NOMO-1 treated with dmso at 0.1 percent for 144 hours (cell line): ENCODE measurements around the gene CES4A.
"Not testable (repeated sequence)": the region's sequence is repeated elsewhere in the genome, so short reads cannot be mapped to it uniquely, and the experiment has no call there.

ENCODE experiments used
- DNase-seq: peaks from one replicate; lab custom pipeline; 2025; ENCODE audit not compliant: unreplicated experiment; lab: John Stamatoyannopoulos, UW

CES4A gene

DNA sequence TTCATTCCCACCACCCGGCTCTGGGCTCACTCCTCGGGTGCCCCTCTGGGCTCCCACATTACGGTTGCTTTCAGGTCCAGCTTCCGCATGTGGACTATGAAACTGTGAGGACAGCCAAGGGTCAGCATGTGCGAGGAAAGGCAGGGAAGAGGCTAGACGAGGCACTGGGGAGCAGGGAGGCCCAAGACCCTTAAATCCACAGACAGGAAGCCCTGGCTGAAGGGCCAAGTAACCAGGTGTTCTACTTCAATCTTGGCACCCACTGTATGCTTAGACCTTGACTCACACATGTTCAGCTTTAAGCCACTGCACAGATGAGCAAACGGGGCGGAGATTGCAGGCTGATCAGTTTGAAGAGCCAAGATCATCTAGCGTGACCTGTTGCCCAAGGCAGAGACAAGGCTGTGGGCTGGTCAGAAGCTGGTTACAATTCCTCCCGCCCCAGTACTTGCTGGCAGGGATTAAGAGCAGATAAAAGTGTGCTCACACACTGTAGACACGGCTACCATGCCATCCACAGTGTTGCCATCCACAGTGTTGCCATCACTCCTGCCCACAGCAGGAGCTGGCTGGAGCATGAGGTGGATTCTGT, at the start of gene CES4A:
CES4A (plus strand) TSS at position 393 of the 592 bp plus-strand sequence; CDS start at position 577, 184 bp downstream.
- DNase-seq, result no peak

DNA sequence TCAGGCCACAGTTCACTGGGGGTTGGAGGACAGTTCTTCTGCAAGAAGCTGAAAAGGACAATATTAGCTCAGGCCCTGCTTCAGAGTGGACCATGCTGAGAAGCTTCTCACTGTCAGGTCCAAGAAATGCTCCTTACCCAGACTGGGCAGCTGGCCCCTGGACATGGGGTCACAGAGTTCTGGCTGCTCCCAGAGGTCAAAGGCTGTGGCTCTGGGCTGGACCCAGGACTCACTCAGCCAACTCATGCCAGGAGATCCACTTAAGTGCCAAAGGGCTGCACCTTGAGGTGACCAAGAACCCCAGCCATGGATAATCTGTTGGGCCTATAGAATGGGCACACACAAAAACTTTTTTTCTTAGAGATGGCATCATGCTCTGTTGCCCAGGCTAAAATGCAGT, 49.0 kb upstream of the CES4A start:
- no peak for DNase-seq

DNA sequence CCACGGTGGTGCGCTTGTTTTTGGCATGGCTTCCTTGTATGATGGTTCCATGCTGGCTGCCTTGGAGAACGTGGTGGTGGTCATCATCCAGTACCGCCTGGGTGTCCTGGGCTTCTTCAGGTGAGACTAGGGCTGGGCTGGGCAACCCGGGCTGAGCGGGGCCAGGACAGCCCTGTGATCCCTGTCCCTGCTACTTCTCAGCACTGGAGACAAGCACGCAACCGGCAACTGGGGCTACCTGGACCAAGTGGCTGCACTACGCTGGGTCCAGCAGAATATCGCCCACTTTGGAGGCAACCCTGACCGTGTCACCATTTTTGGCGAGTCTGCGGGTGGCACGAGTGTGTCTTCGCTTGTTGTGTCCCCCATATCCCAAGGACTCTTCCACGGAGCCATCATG, 48.2 kb upstream of the CES4A start:
- DNase-seq, result no peak

DNA sequence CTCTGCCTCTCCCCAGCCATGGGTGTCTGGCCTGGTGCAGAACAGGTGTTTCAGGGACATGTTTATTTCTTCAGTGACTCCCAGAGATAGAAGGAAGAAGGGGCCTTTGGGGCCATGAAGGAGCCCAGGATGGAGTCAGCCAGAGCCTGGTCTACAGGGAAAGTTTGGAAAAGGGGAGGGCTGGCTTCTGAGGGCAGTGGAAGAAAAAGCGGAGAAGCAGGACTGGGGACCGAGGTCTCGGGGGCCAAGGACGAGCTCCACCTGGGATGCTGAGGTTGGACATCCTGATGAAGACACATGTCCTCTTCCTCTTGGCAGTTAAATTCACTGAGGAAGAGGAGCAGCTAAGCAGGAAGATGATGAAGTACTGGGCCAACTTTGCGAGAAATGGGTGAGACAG, 45.4 kb upstream of the CES4A start:
- DNase-seq, result no peak

DNA sequence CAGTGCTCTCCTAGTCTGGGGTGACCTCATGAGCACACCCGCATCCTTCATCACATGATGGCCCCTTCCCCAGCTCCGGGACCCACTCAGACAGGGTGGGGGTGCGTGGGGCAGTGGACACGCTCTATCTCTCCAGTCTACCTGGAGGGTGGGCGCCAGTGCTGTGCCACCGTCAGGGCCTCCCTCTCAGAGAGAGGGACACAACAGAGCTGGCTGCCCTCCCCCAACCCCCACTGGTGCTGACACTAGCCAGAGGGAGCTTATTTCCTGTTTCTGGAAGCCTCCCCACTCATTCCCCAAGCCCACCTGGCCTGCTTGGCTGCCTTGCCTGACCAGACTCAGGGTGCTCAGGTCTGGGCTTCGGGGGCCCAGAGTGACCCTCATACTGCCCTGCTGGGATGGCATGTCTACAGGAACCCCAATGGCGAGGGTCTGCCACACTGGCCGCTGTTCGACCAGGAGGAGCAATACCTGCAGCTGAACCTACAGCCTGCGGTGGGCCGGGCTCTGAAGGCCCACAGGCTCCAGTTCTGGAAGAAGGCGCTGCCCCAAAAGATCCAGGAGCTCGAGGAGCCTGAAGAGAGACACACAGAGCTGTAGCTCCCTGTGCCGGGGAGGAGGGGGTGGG, 44.8 kb upstream of the CES4A start:
- no peak for DNase-seq

DNA sequence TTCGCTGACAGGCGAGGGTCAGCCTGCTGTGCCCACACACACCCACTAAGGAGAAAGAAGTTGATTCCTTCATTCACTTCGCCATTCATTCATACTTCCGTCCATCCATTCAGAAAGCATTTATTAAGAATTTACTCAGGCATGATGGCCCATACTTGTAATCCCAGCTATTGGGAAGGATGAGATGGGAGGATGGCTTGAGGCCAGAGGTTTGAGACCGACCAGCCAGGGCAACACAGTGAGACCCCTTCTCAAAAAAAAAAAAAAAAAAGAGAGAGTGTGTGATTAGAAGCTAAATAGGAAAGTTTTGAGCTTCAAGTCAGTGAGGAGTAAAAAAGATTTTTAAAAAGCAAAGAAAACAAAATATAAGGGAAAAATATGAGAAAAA, 44.3 kb upstream of the CES4A start:
- no peak for DNase-seq

DNA sequence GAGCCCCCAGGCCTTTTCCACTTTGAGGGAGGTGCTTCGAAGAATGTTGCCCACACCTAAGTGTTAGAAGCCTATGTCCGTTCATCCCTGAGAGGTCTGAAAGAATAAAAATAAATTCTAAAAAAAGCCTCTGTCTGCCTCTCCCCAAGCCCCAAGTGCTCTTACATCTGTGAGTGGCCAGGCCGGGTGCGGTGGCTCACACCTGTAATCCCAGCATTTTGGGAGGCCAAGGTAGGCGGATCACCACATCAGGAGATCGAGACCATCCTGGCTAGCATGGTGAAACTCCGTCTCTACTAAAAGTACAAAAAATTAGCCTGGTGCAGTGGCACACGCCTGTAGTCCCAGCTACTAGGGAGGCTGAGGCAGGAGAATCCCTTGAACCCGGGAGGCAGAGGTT, 43.4 kb upstream of the CES4A start:
- DNase-seq, result not testable (repeated sequence)

DNA sequence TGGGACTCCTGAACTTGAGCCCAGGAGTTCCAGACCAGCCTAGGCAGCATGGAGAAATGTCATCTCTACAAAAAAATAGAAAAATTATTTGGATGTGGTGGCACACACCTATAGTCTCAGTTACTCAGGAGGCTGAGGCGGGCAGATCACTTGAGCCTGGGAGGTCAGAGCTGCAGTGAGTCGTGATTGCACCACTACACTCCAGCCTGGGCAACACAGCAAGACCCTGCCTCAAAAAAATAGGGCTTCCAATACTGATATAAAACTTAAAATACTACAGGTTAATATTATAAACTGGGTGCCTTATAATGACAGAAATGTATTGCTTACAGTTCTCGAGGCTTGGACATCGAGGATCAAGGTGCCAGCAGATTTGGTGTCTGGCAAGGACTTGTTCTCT, 42.5 kb upstream of the CES4A start:
- DNase-seq, result no peak

DNA sequence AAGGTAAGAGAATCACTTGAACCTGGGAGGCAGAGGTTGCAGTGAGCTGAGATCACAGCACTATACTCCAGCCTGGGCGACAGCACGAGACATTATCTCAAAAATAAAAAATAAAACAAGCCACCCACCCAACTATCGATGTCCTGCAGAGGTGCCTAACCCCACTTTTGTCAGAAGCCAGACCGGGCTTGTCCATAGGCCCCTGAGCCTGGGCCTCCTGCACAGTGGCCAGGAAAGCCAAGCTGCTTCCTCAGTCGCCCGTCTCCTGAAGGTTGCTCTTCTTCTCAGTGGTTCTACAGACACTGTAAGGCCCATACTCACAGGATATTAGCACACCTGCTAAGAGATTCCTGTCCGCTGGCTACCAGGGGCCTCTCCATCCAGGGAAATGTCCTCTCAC, 41.8 kb upstream of the CES4A start:
- no peak for DNase-seq

DNA sequence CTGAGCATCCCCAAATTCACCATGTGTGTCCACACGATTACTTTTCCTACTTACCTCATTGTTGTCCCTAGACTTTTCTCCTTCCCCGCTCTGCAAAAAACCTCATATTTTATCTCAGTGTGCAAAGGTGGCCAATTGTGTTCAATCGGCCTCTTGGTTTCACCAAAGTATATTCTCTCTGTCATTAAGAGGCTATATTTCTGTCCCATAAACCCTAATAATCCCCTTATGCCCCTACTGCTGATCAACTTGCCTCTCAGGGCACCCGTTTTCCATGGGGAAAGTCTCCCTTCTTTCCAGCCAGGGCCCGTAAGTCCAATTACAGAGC, 41.5 kb upstream of the CES4A start:
- DNase-seq, result no peak

DNA sequence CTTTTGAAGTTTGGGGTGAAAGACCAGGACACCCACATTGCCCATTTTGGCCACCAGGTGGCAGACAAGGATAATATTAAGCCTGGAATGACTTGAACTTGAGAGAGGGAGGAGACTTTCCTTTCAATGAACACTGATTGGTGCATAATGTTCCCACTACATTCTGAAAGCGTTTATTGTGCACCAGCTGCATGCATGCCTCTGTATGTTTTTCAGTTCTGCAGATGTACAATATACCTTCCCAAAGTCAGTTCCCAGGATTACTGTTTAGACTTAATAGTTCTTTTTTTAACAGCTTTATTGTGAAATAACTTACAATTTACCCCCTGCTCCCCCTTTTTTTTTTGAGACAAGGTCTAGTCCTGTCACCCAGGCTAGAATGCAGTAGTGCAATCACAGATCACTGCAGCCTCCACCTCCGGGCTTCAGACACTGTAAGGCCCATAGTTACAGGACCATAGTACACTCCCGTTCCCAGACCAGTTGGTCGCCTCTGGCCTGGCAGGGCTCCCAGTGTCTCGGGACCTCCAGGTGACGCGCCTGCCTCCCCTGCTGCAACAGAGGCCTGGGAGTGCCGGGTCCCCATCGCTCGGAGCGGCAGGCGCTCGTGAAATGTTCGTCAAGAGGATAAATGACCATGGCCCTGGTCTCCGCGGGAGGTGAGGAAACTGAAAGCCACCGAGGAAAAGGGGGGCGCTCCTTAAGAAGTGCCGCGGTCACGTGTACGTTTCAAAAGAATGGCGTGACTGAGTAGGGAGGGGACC, 40.9 kb upstream of the CES4A start:
- peak; percentile 57 for DNase-seq

DNA sequence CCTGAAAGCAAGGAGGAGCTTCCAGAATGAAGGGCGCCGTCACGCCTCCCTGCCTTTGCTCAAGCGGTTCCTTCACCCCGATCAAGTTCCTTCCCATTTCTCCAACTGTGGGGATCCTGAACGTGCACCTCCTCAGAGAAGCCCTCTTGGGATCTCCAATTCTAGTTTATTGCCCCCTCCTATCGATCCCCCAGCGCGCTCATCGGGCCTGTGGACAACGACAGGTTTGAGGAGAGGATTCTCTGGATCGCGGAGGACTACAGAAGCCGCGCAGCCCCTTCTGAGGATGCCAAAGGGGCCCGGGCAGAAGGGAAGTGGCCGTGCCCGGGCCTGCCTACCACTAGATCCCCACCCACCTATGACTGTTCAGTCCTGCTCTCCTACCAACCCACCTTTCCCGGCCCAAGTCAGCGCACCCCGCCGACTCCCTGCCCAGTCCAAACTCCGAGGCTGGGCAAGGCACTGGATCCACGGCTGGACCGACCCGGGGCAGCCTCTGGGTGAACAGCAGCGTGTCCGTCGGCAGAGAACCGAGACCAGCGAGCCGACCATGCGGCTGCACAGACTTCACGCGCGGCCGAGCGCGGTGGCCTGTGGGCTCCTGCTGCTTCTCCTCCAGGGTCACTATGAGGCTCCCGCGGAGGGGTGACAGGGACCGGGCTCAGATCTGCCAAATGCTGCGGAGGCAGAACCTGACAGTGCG, 40.1 kb upstream of the CES4A start:
- no peak for DNase-seq

DNA sequence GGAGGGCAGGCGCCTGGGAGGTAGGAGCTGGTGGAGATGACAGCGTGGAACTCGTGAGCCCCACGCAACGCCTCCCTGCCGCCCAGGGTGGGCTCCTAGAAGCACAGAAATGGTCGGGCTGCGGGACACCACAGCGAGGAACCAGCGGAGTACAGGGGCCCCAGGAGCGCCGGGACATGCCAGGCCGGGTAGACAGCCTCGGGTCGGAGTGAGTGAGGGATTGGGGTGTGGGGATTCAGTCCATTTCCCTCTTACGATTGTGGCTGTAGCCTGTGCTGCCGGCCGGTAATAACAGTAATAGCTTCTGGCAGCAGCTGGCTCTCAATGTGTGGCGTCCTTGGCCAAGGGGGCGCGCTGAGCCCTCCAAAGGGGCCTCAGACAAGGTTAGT, 39.6 kb upstream of the CES4A start:
- no peak for DNase-seq

DNA sequence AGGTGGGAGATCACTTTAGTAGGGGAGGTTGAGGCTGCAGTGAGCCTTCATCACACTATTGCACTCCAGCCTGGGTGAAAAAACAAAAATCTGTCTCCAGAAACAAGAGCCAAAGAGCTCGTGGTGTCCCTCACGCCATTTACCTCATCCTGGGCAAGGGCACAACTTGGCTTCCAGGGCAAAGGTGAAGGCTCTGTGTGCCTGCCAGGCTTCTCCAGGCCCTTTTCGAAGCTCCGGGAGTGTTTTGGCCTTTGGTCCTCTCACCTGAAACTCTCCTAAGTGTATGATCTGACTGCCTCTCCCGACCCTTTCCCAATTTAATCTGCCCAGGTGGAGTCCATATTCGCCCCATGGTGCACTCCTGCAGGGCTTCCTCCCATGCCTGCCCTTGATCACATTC, 38.9 kb upstream of the CES4A start:
- DNase-seq, result no peak

DNA sequence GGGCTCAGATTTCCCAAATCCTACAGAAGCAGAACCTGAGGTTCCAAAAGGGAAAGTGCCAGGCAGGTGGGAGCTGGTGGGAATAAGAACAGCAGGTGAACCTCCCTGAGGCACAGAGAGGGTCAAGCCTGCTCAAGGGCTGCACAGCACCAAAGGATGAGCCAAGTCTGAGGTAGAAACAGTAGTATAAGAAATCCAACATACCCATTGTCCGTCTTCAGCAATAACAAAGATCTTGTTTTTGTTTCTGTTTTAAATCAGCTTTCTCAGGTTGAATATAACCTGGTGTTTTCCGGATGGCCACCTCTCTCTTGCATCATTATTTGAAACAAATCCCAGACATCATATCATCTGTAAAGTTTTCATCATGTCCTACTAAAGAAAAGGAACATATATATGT, 38.0 kb upstream of the CES4A start:
- no peak for DNase-seq

DNA sequence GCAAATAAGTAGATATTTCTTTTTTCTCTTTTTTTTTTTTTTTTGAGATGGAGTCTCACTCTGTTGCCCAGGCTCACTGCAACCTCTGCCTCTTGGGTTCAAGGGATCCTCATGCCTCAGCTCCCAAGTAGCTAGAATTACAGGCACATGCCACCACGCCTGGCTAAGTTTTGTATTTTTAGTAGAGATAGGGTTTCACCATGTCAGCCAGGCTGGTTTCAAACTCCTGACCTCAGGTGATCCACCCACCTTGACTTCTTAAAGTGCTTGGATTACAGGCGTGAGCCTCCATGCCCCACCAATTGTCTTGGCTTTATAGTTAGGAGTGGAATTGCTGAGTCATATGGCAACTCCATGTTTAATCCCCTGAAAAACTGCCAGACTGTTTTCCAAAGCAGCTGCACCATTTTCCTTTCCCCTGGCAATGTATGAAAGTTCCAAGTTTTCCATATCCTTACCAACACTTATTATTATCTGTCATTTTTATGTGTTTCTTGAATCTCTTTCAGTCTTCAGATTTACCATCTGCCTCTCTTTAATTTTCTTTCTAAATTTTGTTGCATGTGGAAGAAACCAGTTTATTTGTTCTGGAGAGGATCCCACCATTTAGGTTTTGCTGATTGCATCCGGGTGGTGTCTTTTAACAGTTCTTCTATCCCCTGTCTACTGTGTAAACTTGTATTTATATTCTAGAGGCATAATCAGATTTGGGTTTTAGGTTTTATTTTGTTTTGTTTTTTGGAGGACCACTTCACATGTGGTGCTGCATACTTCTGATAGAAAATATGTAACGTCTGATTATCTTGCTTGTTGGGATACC, 37.2 kb upstream of the CES4A start:
- no peak for DNase-seq

DNA sequence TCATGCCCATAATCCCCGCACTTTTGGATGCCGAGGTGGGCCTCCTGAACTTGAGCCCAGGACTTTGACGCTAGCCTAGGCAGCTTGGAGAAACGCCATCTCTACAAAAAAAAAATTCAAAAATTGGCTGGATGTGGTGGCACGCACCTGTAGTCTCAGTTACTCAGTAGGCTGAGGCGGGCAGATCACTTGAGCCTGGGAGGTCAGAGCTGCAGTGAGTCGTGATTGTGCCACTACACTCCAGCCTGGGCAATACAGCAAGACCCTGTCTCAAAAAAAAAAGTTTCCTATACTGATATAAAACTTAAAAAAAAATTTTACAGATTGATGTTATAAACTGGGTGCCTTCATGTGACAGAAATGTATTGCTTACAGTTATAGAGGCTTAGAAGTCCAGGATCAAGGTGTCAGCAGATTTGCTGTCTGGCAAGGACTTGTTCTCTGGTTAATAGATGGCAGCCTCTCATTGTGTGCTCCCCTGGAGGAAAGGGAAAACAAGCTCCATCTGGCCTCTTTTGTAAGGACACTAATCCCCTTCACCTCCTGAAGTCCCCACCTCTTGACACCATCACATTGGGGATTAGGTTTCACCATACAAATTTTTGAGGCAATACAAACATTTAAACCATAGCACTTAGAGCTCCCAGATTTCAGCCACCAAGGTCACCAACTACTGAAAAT, 35.8 kb upstream of the CES4A start:
- DNase-seq, result no peak

DNA sequence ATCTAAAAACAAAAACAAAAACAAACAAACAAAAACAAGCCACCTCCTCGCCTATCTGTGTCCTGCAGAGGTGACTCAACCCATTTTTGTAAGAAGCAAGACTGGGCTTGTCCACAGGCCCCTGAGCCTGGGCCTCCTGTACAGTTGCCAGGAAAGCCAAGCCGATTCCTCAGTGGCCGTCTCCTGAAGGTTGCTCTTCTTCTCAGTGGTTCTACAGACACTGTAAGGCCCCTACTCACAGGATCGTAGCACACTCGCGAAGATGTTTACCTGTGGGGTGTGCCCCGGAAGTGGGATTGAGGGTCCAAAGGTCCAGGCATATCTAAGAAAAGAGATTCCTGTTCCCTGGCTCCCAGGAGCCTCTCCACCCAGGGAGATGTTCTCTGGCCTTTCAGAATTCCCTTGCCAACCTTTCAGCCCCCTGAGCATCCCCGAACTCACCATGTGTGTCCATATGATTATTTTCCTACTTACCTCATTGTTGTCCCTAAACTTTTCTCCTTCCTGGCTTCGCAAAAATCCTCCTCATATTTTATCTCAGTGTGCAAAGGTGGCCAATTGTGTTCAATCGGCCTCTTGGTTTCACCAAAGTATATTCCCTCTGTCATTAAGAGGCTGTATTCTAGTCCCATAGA, 34.8 kb upstream of the CES4A start:
- no peak for DNase-seq

DNA sequence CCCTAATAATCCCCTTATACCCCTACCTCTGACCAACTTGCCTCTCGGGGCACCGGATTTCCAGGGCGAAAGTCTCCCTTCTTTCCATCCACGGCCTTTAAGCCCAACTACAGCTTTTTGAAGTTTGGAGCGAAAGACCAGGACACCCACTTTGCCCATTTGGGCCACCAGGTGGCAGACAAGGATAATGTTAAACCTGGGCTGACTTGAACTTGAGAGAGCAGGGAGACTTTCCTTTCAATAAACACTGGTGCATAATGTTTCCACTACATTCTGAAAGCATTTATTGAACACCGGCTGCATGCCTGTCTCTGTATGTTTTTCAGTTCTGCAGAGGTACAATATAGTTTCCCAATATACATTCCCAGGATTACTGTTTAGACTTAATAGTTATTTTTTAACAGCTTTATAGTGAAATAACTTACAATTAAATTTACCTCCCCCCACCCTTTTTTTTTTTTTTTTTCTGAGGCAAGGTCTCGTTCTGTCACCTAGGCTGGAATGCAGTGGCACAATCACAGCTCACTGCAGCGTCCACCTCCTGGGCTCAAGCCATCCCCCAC, 34.2 kb upstream of the CES4A start:
- DNase-seq, result peak; percentile 9
